Measurements from ENCODE around the gene GRIA1.

Gene GRIA1

DNA sequence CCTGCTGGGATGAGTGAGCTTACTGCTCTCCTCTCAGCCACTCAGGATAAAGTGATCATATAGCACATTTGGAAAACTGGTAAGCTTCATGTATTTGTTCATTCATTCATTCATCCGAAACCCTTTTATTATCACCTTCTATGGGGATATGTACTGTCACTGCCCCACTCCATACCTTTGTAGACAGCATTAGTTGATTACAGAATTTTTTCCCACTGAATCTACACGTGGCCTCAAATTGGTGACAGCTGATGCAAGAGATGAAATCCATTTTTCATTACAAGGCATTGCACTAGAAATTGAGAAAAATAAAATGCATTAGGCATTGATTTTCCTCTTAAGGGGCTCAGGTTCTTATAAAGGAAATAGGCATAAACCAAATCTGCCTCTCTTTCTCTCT lies 9.7 kb downstream of the GRIA1 start:
- DNase-seq, result no peak

DNA sequence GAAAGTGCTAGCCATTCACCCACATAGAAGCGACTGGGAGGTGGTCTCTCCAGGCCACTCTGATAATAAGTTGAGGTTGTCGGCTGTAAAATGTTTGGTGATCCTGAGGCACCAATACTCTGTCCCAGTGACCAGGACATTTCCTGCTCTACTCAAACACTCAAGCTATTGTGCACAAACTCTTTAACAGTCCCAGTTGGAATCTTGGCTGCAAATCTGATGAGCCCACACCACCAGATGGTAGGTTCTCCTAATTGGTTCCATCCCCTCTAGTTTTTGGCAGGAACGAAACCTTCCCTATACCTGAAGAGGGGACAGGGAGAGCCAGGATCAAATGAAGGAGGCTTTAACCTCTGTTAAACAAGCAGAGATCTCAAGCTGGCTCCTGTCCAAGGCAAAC lies 14.3 kb downstream of the GRIA1 start:
- no peak for DNase-seq

DNA sequence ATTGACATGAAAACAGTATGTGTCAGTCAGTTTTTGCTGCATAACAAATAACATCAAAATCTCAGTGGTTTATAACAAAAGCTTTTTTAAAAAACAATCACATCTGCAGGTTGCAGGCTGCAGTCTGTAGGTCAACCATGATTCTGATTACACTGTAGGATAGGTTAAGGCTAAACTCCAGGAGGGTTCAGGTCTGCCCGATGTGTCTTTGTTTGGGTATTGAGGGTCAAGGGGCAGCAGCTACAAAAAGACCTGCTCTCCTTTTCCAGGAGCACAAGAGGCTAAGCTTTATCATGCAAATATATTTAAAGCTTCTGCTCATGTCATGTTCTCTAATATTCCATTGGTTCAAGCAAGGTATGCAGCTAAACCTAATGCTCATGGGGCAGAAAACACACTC lies 18.2 kb downstream of the GRIA1 start:
- DNase-seq, result no peak

DNA sequence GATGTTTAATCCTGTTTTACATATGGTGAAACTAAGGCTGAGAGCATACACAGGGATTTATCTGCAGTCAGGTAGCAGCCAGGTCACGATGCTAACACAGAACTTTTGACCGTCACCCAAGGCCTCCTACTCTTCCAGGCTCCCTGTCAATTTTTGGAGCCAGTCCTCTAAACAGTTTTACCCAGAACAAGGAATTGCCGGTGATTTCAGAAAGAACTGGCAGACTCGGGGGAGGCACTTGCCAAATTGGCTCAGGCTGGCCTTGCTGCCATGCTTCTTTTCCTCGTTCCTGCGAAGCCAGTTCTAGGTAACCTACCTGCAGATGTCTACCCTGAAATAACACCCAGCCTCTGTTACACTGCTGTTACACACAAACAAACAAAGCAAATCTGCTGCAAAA lies 21.2 kb downstream of the GRIA1 start:
- no peak for DNase-seq

DNA sequence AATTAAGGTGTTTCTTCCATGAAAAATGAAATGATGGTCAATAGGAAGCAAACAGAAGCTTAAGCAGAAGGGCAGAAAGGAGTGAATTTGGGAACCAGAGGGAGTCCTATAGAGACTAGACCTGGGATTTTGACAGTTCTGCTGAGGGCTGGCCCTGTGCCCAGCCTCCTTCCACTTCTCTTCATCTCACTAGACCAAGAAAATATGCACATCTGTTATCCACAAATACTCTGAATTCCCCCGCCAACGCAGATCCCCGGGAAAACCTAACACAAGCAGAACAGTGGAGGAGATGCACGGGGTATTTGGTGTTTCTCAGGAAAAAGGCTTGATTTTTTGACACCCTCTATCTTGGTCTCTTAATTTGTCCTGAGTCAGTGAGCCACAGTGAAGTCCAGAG lies 22.7 kb downstream of the GRIA1 start:
- DNase-seq, result no peak

DNA sequence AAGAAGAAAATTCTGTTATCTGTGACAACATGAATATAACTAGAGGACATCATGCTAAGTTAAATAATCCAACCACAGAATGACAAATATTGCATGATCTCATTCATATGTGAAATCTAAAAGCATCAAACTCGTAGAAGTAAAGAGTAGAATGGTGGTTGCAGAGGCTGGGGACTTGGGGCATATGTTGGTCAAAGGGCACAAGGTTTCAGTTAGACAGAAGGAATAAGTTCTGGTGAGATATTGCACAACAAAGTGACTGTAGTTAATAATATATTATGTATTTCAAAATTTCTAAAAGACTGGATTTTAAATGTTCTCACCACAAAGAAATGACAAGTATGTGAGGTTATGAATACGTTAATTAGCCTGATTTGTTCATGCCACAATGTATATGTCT lies 24.8 kb downstream of the GRIA1 start:
- DNase-seq, result no peak

DNA sequence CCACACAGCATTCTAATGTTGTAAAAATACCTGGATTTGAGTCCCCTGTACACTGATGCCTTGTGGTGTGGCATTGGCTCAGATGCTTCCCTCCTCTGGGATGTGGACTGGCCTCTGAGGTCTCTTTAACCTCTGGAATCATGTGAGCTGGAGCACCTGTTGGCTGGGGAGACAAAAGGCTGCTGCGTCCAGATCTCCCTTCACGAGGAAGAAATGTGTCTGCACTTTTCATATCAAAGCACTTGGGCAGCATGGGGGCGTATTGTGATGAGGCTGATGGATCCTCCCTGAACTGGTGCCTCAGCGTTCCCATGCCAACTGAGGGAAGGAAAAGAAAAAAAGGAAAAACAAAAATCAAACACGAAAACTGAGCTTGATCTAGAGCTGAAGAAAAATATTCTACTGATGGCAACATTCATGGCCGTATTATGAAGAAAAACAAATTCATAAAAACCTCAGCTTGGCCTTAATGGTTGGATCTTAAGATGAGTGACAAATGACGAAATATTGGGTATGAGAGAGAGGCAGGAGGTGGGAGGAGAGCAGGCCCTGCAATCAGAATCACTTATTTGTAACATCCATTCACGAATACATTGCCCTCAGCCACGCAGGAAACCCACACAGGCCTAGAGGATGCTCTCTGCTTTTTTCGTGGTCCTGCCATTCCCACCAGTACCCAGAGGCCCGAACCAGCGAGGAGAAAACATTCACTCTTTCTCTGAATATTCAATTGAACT lies 26.2 kb downstream of the GRIA1 start:
- no peak for DNase-seq

DNA sequence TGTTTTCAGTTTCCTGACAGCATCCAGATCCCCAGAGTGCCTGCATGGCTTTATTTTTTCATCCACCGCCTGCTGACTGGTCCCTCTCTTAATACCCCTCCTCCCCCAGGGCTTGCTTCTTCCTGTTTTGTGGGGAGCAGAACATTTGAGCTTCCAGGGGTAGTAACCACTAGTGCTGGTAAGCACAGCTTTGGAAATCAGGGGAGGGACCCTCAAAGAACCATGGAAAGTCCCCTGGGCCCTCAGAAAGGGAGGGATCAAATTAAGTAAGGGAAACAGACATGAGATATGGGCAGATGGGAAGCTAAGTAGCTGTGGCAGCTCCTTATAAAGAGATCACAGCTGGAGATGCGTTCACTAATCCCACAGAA lies 26.8 kb downstream of the GRIA1 start:
- no peak for DNase-seq

DNA sequence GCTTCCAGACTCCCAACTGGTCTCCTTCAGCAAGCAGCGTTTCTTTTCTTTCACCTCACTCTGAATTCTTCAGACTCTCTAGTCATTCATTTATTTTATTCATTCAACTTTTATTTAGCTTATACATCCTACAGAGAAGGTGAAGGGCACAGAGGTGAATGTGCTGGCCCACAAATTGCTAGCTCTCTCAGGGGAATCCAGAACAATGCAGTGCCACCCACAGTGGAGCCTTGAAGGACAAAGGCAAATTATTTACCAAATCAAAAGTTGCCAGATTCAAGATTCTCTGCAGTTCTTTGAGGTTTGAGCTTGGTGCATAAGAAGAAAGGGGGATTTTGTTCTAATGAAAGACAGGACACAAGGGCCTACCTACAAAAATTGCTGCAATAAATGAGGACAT lies 29.7 kb downstream of the GRIA1 start:
- DNase-seq, result no peak

DNA sequence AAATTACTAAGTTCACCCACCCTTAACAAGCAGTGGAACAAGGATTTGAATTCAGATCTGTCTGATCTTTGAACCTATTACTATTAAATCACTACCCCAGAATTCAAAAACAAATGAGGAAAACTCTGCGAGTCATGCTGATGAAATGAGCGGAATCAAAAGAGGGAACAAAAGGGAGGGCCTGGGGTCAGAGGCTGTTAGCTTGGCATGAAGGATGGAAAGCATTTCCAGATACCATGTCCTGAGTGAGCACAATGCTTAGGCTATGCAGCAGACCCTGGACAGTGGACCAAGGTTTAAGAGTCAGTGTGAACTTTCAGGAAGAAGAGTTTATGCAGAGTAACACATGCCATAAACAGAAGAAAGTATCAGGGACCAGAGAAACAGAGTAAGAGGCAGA lies 30.5 kb downstream of the GRIA1 start:
- no peak for DNase-seq

DNA sequence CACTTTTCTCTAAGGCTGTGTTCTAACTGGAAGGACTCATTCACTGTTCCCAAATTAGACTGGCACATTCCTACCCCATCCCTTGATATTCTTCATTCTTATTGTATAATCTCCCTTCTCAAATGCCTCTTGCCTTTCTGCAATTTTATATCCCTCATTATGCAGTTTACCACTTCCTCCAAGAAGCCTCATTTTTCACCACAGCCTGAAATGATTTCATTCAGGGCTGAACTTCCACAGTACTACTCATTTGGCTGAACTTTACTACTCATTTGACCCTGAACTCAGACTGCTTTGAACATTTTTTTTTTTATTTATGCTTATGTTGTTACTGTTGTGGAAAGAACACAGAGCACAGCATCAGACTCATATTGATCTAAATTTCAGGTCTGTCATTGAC lies 32.7 kb downstream of the GRIA1 start:
- no peak for DNase-seq

DNA sequence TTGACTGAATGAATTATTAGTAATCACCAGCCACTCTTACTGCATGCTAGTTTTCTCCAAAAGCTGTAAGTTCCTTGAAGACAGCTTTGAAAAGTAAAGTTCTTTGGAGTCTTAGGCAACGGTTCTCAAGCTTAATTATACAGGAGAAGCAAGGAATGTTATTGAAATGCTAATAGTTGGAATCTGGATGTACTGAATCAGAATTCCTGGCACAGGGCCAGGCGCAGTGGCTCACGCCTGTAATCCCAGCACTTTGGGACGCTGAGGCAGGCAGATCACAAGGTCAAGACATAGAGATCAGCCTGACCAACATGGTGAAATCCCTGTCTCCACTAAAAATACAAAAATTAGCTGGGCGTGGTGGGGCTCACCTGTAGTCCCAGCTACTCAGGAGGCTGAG lies 33.4 kb downstream of the GRIA1 start:
- no peak for DNase-seq

DNA sequence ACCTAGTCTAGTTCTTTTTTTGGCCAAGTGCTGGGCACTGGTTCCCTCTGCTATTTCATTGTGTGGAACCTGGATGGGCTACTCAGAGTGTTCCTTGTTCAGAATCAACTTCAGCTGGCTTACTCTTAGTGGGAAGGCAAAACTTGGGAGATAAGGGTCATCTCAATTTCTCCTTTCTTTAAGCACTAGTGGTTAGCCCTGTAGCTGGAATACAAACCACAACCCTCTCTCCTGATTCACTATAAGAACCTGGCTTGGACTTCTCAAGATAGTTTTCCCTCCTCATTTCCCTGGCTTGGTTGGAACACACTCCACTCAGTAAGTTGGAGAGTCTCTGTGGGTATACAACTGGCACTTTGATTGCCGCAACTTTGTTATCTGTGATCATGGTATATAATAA lies 35.1 kb downstream of the GRIA1 start:
- DNase-seq, result no peak

DNA sequence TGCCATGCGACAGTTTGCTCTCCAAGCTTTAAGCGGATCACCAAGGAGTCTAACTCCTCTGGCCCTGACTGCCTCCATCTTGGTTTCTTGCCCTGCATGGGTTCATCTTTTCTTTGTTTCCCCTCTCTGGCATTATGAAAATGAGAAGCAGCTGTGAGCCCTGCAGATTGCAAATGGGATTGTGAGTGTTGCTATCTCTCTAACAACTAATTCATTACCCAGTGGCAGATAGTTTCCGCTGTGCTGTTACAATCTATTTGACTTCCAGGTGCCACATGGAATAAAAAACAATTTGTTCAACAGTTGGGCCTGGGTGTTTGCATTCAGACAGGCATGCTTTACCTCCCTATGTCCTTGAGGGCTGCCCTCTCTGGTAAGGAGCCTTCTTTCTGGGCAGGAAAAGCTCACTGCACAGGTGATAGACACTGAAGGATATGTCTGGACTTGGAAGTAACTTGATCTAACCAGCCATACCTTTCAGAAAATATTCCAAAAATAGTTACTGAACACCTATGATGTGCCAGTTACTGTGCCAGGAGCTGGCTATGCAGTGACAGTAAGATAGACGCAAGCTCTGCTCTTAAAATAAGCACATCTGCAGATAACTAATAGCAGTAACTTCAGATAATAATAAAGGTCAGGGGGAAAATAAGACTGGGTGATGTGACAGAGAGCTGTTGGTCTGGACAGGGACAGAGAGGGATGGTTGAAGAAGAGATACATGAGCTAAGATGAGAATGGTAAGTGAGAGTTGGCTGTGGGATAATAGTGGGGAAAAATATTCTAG lies 40.1 kb downstream of the GRIA1 start:
- no peak for DNase-seq

DNA sequence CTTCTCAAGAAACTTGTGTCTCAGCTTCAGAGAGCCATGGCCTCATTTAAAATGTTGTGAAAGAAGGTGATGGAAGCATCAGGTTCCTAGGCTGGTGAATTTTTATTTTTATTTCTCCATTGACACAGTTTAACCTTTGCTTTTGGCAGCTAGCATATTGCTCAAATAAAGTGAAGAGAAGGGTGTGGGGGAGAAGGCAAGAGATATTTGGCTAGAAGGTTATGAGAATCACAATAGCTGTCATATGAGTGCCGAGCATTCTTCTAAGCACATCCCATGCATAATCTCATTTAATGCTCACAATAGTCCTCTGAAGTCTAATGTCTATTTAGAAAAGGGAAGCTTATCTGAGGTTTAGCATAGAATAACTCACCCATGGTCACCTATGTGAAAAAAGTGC lies 43.1 kb downstream of the GRIA1 start:
- no peak for DNase-seq

DNA sequence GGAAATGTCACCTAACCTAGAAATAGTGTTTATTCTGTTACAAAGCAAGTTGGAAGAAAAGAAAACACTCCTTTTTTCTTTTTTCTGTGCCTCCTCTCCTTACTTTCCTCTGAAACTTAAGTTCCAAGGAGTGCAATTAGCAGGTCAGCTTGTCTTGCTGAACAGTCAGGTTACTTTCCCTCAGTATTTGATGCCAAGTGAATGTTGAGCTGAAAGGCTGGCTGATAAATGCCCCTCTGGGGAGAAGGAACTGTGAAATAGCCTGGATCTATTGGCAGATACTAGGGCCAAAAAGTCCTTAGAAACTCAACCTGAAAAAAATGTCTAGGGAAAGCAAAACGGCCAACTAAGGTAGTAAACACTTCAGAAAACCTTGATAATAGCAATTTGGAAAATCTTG lies 43.6 kb downstream of the GRIA1 start:
- DNase-seq, result no peak

DNA sequence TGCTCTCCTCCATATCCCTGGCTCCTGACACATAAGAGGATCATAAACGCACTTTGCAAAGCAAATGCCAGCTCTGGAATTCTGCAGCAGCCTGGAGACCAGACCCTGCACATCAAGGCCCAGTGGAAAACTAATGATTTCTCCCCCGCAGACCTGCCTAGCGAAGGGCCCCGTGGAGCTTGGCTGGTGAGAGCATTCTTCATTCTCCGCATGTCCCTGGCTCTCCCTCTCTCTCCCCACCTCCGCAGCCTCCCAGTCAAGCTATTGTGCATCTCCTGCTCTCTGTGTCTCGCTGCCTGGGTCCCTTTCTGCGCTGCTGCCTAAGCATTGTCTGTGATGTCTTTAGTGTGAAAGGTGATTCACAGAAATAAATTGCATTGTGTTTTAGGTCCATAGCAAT lies 46.7 kb downstream of the GRIA1 start:
- no peak for DNase-seq

DNA sequence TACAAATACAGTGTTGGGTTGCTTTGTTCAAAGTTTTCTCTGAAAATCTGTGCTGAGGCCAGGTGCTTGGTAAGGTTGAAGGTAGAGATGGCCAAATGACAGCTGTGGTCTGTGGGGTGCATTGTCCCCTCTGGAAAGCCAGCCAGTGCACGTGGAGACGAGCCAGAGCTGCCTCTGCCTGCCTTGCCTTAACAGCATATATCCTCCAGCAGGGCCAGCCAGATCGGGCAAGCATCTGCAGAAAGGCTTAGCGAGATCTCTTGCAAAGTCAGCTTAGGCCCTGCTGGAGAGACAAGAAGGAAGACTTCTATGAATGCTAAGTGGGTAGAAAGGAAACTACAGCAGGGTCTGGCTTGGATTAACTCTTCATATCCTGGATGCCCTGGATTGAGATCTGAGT lies 49.5 kb downstream of the GRIA1 start:
- DNase-seq, result no peak

DNA sequence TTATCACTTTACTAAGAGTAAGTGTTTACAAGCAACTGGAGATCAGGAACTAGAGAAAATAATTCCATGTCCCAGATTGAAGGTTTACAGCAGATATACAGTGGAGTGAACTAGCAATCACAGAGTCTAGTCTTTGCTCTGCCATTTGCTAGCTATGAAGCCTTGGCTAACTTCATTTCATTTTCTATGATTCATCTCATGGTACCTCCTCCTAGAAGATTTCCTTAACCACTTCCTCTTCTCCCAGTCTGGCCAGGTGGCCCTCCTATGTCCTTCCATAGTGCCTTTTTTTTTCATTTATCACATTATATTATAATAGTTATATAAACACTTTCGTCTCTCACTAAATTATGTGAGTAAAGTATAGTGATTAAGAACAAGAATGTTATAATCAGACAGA lies 52.1 kb downstream of the GRIA1 start:
- no peak for DNase-seq

DNA sequence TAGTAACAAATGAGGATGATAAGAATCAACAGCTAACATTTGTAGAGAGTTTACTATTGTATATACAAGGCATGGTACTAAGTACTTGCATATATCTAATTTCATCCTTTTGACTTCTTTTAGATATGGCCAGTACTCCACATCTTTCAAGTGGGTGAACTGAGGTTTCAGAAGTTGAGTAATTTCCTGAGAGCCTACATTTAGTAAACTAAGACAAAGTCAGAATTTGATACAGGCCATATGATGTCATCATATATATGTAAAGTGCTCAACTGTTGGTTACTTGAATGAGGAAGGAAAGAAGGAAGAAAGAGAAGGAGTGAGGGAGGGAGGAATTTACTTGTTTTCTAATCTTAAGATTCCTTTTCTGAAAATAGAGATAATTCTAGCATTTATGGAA lies 52.8 kb downstream of the GRIA1 start:
- DNase-seq, result no peak

DNA sequence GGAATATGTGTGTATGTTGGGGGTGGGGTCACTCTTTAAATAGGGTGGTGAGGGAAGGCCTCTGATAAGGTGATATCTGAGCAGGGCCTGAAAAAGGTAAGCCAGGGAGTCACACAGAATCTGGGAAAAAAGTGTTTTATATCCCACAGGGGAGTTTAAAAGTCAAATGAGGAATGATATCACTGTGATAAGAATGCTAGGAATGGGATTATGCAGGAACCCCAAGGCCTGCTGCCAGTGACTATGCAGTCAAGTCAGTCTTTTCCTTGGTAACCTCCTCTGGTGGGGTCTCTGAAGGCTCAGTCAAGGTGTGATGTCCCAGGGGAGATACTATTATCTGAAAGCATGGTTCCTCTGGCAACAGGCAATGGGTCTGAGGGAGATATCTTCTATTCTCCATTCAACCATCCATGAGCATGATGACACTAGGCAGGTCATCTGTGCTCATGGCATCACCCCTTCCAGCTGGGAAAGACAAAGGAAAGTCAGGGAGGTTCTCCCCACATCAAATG lies 53.5 kb downstream of the GRIA1 start:
- DNase-seq, result no peak

DNA sequence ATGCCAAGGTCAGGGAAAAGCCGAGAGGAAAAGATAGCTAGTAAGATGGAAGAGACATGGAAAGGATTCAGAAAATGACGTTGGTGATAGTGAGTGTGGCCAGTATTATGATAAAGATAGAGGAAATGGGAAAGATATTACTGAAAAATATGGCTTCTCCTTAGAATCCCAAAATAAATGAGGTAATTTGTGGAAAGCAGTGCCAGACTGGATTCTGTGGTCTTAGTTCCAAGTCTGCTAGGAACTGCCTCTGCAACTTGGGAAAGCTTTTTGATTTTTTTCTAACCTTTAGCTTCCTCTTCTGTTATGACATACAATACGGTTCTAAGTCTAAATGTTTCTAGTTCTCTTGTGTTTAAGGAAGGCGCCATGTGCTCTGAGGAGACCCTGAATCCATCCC lies 54.2 kb downstream of the GRIA1 start:
- DNase-seq, result no peak

DNA sequence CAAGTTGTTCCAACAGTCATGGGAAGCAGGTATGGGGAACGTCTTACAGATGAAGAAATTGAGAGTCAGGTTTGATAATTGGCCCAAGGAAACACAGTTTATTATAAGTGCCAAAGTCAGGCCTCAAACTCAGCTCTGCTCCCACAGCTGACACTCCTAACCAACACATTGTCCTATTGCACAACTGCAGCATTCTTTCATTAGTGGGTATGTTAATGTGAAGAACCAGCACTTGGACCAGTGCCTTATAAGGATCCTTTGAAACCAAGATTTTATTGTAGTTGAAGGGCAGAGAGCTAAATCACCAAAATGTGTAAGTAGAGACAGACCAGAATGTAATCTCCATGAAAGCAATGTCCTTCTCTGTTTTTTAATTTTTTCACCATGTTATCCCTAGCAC lies 56.1 kb downstream of the GRIA1 start:
- DNase-seq, result no peak

DNA sequence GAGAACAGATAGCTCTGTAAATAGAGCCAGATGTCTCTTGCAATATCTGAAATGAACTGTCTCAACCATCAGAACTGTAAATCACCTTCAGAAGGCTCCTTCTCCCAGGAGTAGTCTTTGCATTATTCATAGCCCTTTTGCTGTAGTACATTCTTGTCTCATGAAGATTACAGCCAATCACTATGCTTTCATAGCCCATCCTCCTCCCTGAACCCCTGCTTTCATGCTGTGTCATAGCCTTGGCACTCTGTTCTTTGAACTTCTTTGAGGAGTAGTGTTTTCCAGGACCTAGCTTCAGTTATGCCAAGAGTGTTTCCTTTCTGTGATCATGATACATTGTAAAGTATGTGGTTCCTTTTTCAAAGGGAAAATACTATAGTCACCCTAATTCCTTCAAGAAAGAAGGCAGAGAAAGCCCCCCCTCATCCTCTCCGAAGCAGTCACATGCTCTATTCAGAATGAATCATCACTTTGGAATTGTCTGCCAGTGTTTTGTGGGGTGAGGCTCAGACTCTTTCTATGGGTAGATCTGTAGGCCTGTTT lies 61.1 kb downstream of the GRIA1 start:
- DNase-seq, result no peak
